ENCODE results near the gene AHNAK2.

The AHNAK2 gene

GRCh38 chr14:104986487-104987164 is 8.5 kb upstream of the AHNAK2 start:
- DNase-seq (ENCODE audit: low read depth, low spot score) = no peak

- peak; percentile 78 for DNase-seq (ENCODE audit: low read depth, low spot score)
These were observed 7.7 kb upstream of the AHNAK2 start, which contains the start of gene CLBA1 for GRCh38 chr14:104985675-104986486. TSS of gene CLBA1 (plus strand) at chr14:104985788. CDS start at chr14:104986432, 644 bp downstream.

DNA sequence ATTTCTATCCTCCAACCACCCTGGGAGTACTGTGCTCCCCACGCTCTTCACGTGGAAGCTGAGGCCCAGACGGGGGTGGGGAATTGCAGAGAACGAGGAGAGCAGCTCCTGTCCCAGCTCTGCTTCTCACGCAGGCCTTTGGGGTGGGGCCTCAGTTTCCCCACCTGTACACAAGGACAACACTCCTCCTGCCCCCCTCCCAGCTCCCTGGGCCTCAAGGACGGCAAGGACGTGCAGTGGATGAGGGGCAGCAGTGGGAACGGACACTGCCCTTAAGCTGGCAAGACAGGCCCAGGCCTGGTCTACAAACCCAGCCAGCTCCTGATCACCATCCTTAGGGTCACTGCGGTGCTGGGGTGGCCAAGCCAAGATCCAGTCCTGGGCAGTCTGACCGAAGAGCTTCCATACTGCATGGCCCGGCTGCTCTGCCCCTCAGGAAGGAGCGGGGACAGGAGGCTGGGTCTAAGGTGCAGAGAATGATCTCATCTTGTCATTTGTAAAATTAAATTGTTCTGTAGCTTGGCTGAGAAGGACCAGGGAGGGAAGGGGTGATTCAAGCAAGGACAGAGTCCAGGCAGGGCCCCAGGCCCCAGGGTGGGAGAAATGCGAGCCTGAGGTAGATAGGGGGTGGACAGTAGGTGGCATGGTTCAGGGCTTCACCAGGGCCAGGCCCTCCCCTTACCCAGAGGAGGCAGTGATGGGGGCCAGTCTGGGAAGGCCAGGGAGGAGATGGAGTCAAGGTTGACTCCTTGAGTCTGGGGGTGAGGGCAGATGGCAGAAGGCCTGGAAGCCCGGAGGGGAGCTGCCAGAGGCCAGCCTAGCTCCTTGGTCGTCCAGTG is 6.1 kb upstream of the AHNAK2 start:
- DNase-seq (ENCODE audit: low read depth, low spot score) = no peak

DNA sequence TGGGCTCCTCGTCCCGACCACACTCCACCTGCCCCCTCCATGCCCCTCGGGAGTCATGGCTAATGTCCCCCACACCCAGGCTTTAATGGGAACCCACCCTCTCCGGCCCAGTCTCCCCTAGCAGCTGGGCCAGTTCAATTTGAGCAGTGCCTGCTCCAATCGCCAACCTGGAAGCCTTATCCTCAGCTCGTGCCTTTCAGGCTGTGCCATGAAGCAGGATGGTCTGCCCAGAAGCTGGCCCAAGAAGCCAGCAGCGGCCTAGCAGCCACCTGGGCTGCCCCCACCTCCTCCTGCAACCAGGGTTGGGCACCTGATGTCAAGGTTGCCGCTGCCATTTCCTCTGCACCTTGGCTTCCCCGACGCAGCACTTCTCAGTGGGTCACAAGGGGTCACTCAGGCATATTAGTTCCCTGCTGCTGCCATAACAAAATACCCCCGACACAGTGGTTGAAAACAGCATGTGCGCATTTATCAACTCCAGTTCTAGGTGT is 5.1 kb upstream of the AHNAK2 start:
- no peak for DNase-seq (ENCODE audit: low read depth, low spot score)

DNA sequence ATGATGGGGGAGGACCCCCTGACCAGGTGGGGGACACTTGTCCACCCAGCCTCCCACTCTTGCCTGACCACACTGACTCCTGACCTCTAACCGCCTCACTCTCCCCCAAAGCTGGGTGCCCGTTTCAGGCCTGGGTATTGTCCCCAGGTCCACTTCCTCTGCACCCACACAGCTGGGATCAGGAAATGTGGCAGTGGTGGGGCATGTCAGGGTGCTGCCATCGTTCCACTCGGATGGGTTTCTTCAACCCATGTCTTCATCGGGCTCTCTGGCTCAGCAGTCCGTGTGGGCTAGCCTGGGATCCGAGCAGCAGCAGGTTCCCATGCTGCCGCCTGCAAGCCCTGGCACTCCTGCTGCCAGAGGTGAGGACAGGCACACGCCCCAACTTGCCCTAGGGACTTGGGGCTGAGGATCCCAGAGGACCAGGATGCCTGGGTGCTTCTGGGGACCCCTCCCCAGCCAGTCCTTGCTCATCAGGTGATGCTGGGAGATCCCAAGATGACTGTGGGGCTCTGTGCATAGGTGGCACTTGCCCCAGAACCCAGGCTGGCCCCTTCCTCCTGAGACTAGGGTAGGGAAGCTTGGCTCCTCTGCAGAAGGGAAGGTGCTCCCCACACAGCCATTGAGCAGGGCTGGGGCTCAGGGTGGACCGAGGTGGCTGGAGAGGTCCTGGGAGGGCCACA is 4.5 kb upstream of the AHNAK2 start:
- DNase-seq (ENCODE audit: low read depth, low spot score) = no peak

GRCh38 chr14:104981699-104982541 is 3.7 kb upstream of the AHNAK2 start:
- DNase-seq (ENCODE audit: low read depth, low spot score) = no peak

DNA sequence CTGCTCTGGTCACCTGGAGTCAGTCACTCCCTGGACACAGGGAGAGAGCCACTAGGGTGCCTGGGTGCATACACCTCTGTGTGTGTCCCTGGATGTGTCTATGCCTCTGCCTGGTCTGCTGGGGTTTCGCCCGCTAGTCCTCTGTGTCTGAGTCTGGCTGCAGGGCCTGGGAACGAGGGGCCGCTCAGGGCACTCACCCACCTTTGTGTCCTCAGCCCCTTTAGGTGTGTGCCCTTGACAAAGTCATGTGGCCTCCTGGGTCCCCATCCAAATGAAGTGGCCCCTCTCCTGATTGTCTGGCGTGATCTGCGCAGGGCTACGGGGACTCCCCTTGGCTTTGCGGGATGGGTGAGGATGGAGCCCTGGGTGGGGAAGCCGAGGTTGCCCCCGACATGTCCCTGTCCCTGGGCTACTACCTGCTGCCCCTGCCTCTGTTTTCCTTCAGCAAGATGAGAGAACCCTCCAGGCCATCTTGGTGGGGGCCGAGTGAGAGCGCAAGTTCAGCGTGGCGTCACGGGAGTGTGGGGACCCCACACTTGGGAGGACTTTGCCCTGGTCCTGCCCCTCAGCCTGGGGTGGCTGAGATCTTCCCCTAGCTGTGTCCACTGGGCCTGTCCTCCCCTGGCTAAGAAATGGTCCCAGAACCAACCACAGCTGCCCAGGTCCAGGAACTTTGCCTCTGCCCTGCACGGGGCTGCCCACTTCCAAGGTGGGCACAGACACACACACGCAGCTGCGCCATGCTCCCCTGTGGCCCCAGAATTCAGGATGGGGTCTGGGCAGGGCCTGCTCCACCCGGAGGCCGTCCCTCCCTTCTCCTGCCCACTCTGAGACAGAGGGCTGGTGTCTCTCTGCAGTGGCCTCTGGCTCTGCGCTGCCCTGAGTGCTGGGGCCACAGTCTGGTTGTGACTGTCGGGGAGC is 2.7 kb upstream of the AHNAK2 start:
- DNase-seq (ENCODE audit: low read depth, low spot score) = no peak

GRCh38 chr14:104979758-104980610 is 1.8 kb upstream of the AHNAK2 start:
- DNase-seq (ENCODE audit: low read depth, low spot score) = no peak

GRCh38 chr14:104978746-104979691 is 845 bp upstream of the AHNAK2 start:
- DNase-seq (ENCODE audit: low read depth, low spot score) = no peak

GRCh38 chr14:104977008-104977680 is 1.0 kb downstream of the AHNAK2 start:
- no peak for DNase-seq (ENCODE audit: low read depth, low spot score)

DNA sequence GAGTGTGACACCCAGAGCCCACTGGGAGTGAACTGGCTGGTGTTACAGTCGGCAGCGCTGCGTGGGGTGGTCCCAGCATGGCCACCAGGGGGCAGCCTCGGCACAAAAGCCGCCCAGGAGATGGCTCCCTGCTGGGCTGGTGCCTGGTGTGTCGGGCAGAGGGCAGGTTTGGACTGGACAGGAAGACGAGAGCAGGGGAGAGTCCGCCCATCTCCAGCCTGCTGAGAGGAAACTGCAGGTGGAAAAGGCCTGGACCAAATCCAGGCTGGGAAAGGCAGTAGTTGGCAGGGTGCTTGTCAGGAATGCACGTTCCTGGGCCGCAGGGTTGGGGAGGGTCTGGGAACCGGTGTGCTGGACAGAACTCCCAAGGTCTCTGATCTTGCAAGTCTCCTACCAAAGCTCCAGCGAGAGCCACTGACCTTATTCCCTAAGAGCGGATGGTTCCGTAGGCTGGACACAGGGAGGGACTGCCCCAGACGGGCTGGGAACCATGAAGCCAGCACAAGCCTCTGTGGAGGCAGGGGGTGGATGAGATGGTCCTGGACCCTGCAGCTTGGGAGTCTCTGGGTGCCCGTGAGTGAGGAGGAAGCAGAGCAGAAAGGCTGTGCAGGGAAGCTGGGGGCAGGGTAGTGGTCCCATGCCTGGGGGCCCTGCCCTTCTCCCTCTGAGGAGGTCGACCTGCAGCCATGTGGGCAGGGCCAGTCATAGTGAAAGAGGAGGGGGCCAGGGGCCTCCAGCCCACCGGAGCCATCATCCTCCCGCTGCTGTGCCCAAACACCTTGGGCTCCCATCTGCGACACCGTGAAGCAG is 1.8 kb downstream of the AHNAK2 start:
- peak; percentile 72 for DNase-seq (ENCODE audit: low read depth, low spot score)

DNA sequence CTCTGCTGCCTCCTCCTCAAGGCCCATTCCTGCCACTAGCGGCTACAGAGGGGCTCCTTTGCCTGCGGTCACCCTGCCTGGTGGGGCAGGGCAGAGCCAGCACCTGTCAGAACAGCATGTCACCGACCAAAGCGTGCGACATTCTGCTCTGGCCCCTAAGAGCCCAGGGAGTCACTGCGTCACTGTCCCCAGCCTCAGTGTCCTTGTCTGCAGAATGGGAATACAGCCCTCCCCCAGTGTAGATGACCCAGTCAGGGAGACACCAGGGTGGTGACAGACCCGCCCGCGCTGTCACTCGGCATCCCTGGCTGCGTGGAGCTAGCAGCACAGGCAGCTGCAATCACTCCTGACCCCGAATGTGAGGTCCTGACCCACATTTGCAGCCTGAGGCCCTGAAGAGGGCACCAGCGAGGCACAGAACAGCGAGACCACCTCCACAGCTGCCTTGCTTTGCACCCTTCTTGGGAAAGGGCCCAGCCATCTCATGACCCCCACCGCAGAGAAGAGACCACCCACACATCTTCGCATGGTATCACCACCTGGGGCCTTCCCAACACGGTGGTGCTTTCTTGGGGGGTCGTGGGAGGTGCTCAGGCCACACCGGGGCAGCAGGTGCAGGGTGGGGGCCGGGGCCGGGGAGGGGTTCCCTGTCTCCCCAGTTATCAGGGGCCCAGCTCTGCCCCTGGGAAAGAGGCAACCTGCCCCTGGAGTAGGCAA is 2.5 kb downstream of the AHNAK2 start:
- DNase-seq (ENCODE audit: low read depth, low spot score) = no peak

- no peak for DNase-seq (ENCODE audit: low read depth, low spot score)
These were observed 3.3 kb downstream of the AHNAK2 start for GRCh38 chr14:104974665-104975390.

DNA sequence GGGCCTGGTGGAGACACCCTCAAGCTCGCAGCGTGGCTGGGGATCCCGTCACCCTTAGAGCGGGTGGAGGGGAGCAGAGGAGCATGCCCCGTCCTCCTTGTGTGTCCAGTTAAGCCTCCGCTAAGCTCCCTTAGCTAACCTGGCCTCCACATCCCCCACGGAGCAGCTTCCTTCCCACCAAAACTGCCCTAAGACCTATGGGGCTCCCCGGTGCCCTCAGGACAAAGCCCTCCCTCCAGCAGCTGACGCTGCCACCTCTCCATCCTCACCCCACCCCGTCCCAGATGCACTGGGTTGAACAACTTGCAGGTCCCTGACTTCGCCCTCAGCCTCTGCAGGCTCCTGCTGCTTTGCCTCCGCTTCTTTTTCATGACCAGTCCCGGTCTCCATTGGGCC is 4.0 kb downstream of the AHNAK2 start:
- DNase-seq (ENCODE audit: low read depth, low spot score) = no peak
